Common myeloid progenitor, CD34-positive (primary cell): Measurements from ENCODE around the gene ATXN10.

ENCODE experiments used
- CTCF ChIA-PET: fragments of 350-600 bp; sonication (Branson Sonifier 250); formaldehyde crosslinking; loops from one replicate; lab custom pipeline; 2021; ENCODE audit warnings: antibody characterized with exemption; lab: Charles Lee
- POLR2A ChIA-PET: fragments of 350-600 bp; sonication (Branson Sonifier 250); formaldehyde crosslinking; loops from one replicate; lab custom pipeline; 2021; ENCODE audit warnings: antibody characterized with exemption; lab: Charles Lee
- DNase-seq, 3 donors: peaks; one replicate each; pipeline versions ENCODE4 v3.0.0 to v3.0.0-alpha.2; 2013
- H3K27ac ChIP-seq, 2 experiments: 1 replicate in 1 of 2; 2 replicates in 1 of 2; pipeline ENCODE4 v1.7.0; 2013; ENCODE audit warnings: inconsistent platforms in 2 of 2, low read length in 2 of 2, mild to moderate bottlenecking in 2 of 2, low read depth in 1 of 2, moderate library complexity in 1 of 2; ENCODE audit not compliant: severe bottlenecking in 2 of 2, insufficient read depth in 1 of 2, poor library complexity in 1 of 2
- H3K27me3 ChIP-seq, 5 experiments: replicated peaks in 2 of 5; 1 replicate in 3 of 5; 2 replicates in 2 of 5; pipeline versions ENCODE4 v1.6.1 to v1.7.0; 2013; ENCODE audit warnings: low read length in 4 of 5, mild to moderate bottlenecking in 2 of 5, moderate library complexity in 2 of 5, inconsistent platforms in 1 of 5; ENCODE audit not compliant: insufficient read depth in 5 of 5, control insufficient read depth in 4 of 5
- H3K36me3 ChIP-seq, 4 experiments: 1 replicate in 2 of 4; 2 replicates in 2 of 4; pipeline versions ENCODE4 v1.6.1 to v1.7.0; 2013; ENCODE audit warnings: low read length in 3 of 4, control low read depth in 1 of 4, mild to moderate bottlenecking in 1 of 4; ENCODE audit not compliant: control insufficient read depth in 4 of 4, insufficient read depth in 4 of 4
- H3K4me1 ChIP-seq, 4 experiments: 1 replicate in 3 of 4; 2 replicates in 1 of 4; pipeline versions ENCODE4 v1.6.1 to v1.7.1; 2013; ENCODE audit warnings: low read length in 3 of 4, mild to moderate bottlenecking in 3 of 4, control low read depth in 1 of 4, inconsistent platforms in 1 of 4, moderate library complexity in 1 of 4; ENCODE audit not compliant: control insufficient read depth in 4 of 4, insufficient read depth in 4 of 4; ENCODE audit errors: control extremely low read depth in 1 of 4
- H3K4me3 ChIP-seq, 7 experiments: 1 replicate in 4 of 7; 2 replicates in 3 of 7; pipeline versions ENCODE4 v1.5.1 to v1.7.0; 2013; ENCODE audit warnings: mild to moderate bottlenecking in 7 of 7, low read length in 6 of 7, moderate library complexity in 6 of 7, inconsistent platforms in 2 of 7, low read depth in 2 of 7, control low read depth in 1 of 7; ENCODE audit not compliant: insufficient read depth in 4 of 7, control insufficient read depth in 1 of 7; ENCODE audit errors: extremely low read depth in 1 of 7
- H3K9me3 ChIP-seq, 5 experiments: 1 replicate in 4 of 5; 2 replicates in 1 of 5; pipeline versions ENCODE4 v1.6.1 to v1.7.1; 2013; ENCODE audit warnings: low read length in 4 of 5, mild to moderate bottlenecking in 2 of 5, inconsistent platforms in 1 of 5, low read depth in 1 of 5, moderate library complexity in 1 of 5; ENCODE audit not compliant: control insufficient read depth in 4 of 5, insufficient read depth in 2 of 5; ENCODE audit errors: control extremely low read depth in 1 of 5
- WGBS: methylation state at CpG from one replicate; pipeline ENCODE4 v1.1.5; 2013; ENCODE audit not compliant: insufficient coverage; 5-methylcytosine and 5-hydroxymethylcytosine counted together

The ATXN10 gene

GRCh38 chr22:45628515-45628914 is 43.1 kb upstream of the ATXN10 start:
- no peak overlapping the region for H3K4me3 ChIP-seq
- peaks cover 3 to 44% (median 9%) of the 10 kb centered on the region in 5 experiments for H3K27me3 ChIP-seq
- H3K4me1 ChIP-seq: peaks cover 0 to 7% (median 1%) of the 10 kb centered on the region in 4 experiments
- WGBS: 52% methylated on average over 3 of the region's 5 CpGs
- no peak overlapping the region for H3K27ac ChIP-seq
- ChIA-PET CTCF (interaction anchor here (0.7 to 2.9 kb wide), 2 partner anchors 11 to 34 kb away, joined by 3 to 11 read pairs; no protein-coding TSS in a partner anchor), POLR2A (no interaction called here)
- DNase-seq: no peak
- H3K36me3 ChIP-seq: no peaks in the 10 kb centered on the region
- H3K9me3 ChIP-seq: no peaks in the 10 kb centered on the region

GRCh38 chr22:45629469-45630089 is 42.1 kb upstream of the ATXN10 start:
- 64% methylated on average over 14 of the region's 15 CpGs for WGBS
- no peaks in the 10 kb centered on the region for H3K36me3 ChIP-seq
- H3K27ac ChIP-seq: no peak overlapping the region
- peak in 2 of 3 donors; percentile 64 to 72 for DNase-seq
- ChIA-PET CTCF (interaction anchor here (1.0 to 2.9 kb wide), 3 partner anchors 10 to 27 kb away, joined by 3 to 11 read pairs (median 5); no protein-coding TSS in a partner anchor), POLR2A (no interaction called here)
- no peaks in the 10 kb centered on the region for H3K9me3 ChIP-seq
- H3K27me3 ChIP-seq: peaks cover 3 to 51% (median 15%) of the 10 kb centered on the region in 5 experiments
- H3K4me3 ChIP-seq: no peak overlapping the region
- H3K4me1 ChIP-seq: peaks cover 0 to 7% (median 1%) of the 10 kb centered on the region in 4 experiments

GRCh38 chr22:45630436-45630835 is 41.2 kb upstream of the ATXN10 start:
- Histone ChIP-seq H3K4me1 (peaks cover 0 to 7% (median 1%) of the 10 kb centered on the region in 4 experiments), H3K27ac (no peak overlapping the region), H3K27me3 (peaks cover 3 to 52% (median 16%) of the 10 kb centered on the region in 5 experiments), H3K36me3 (no peaks in the 10 kb centered on the region), H3K9me3 (no peaks in the 10 kb centered on the region), H3K4me3 (no peak overlapping the region)
- DNase-seq: no peak
- ChIA-PET CTCF (interaction anchor here (0.9 to 2.9 kb wide), 5 partner anchors 9 to 52 kb away, joined by 3 to 11 read pairs (median 3); no protein-coding TSS in a partner anchor), POLR2A (no interaction called here)
- WGBS: 94% methylated on average over 12 of the region's 15 CpGs

- Histone ChIP-seq H3K4me1 (peaks cover 0 to 7% (median 1%) of the 10 kb centered on the region in 4 experiments), H3K27ac (no peak overlapping the region), H3K27me3 (peaks cover 3 to 59% (median 20%) of the 10 kb centered on the region in 5 experiments), H3K9me3 (no peaks in the 10 kb centered on the region), H3K4me3 (no peak overlapping the region), H3K36me3 (no peaks in the 10 kb centered on the region)
- ChIA-PET POLR2A (no interaction called here), CTCF (interaction anchor here (0.9 to 1.0 kb wide), 2 partner anchors 14 to 53 kb away, joined by 3 read pairs; no protein-coding TSS in a partner anchor)
- 42% methylated on average over 10 of the region's 12 CpGs for WGBS
- DNase-seq: no peak
These were observed 40.3 kb upstream of the ATXN10 start for GRCh38 chr22:45631140-45631840.

GRCh38 chr22:45631841-45632238 is 39.8 kb upstream of the ATXN10 start:
- DNase-seq: no peak
- H3K4me1 ChIP-seq: peaks cover 0 to 7% (median 1%) of the 10 kb centered on the region in 4 experiments
- H3K9me3 ChIP-seq: no peaks in the 10 kb centered on the region
- H3K36me3 ChIP-seq: no peaks in the 10 kb centered on the region
- H3K27me3 ChIP-seq: peaks cover 3 to 64% (median 20%) of the 10 kb centered on the region in 5 experiments
- H3K4me3 ChIP-seq: no peak overlapping the region
- no peak overlapping the region for H3K27ac ChIP-seq
- ChIA-PET POLR2A (interaction anchor here (0.7 kb wide), 1 partner anchor 98 kb away, joined by 3 read pairs; no protein-coding TSS in a partner anchor), CTCF (interaction anchor here (0.8 kb wide), 1 partner anchor 17 kb away, joined by 3 read pairs; no protein-coding TSS in a partner anchor)
- 80% methylated on average over 4 of the region's 7 CpGs for WGBS

GRCh38 chr22:45632791-45633515 is 38.7 kb upstream of the ATXN10 start:
- 27% methylated on average over 12 of the region's 15 CpGs for WGBS
- no peak overlapping the region for H3K4me3 ChIP-seq
- no peak for DNase-seq
- ChIA-PET POLR2A (no interaction called here), CTCF (interaction anchor here (0.6 to 0.8 kb wide), 2 partner anchors 18 to 534 kb away, joined by 3 read pairs; no protein-coding TSS in a partner anchor)
- H3K27ac ChIP-seq: no peak overlapping the region
- H3K27me3 ChIP-seq: peaks cover 3 to 63% (median 20%) of the 10 kb centered on the region in 5 experiments
- peaks cover 0 to 7% (median 1%) of the 10 kb centered on the region in 4 experiments for H3K4me1 ChIP-seq
- H3K36me3 ChIP-seq: no peaks in the 10 kb centered on the region
- H3K9me3 ChIP-seq: no peaks in the 10 kb centered on the region
